Mesodermal cell (in vitro differentiated cells): ENCODE results near the gene GAB2.

ENCODE experiments used
- H3K27ac ChIP-seq: 2 replicates; pipeline ENCODE4 v1.7.0; 2013; ENCODE audit warnings: mild to moderate bottlenecking, low read depth, low read length, moderate library complexity; ENCODE audit not compliant: severe bottlenecking
- H3K36me3 ChIP-seq: 2 replicates; pipeline ENCODE4 v1.7.1; 2013; ENCODE audit warnings: mild to moderate bottlenecking, low read length, moderate library complexity; ENCODE audit not compliant: control insufficient read depth, insufficient read depth
- H3K4me1 ChIP-seq: one replicate; pipeline ENCODE4 v1.7.1; 2013; ENCODE audit warnings: mild to moderate bottlenecking, low read length; ENCODE audit not compliant: insufficient read depth, control insufficient read depth, poor library complexity, severe bottlenecking
- H3K4me3 ChIP-seq: 2 replicates; pipeline ENCODE4 v1.7.0; 2013; ENCODE audit warnings: low read length, control low read depth, mild to moderate bottlenecking; ENCODE audit not compliant: insufficient read depth, poor library complexity, severe bottlenecking; ENCODE audit errors: extremely low read depth
- H3K9me3 ChIP-seq: 2 replicates; pipeline ENCODE4 v1.7.1; 2013; ENCODE audit warnings: mild to moderate bottlenecking, low read length, moderate library complexity; ENCODE audit not compliant: control insufficient read depth
- WGBS, 2 experiments: methylation state at CpG; one replicate each; pipeline ENCODE4 v1.1.5; 2013; ENCODE audit warnings: missing lambda C conversion rate in 2 of 2; ENCODE audit not compliant: insufficient coverage in 2 of 2; 5-methylcytosine and 5-hydroxymethylcytosine counted together

The GAB2 gene

GRCh38 chr11:78313898-78314297, 103.7 kb downstream of the GAB2 start:
- H3K9me3 ChIP-seq, result peaks cover 3% of the 10 kb centered on the region
- H3K27ac ChIP-seq, result no peak overlapping the region
- no peaks in the 10 kb centered on the region for H3K36me3 ChIP-seq
- 100% methylated on average over 1 of the region's 2 CpGs for WGBS, 2 experiments
- H3K4me1 ChIP-seq, result peaks cover 15% of the 10 kb centered on the region
- no peak overlapping the region for H3K4me3 ChIP-seq

GRCh38 chr11:78313181-78313795, 104.3 kb downstream of the GAB2 start:
- Histone ChIP-seq H3K4me1 (peaks cover 8% of the 10 kb centered on the region), H3K9me3 (peaks cover 3% of the 10 kb centered on the region), H3K4me3 (no peak overlapping the region), H3K27ac (no peak overlapping the region), H3K36me3 (no peaks in the 10 kb centered on the region)
- WGBS, 2 experiments, result 100% methylated on average over 2 of the region's 2 CpGs

- H3K9me3 ChIP-seq, result peaks cover 3% of the 10 kb centered on the region
- H3K27ac ChIP-seq, result no peak overlapping the region
- H3K4me3 ChIP-seq, result no peak overlapping the region
- H3K36me3 ChIP-seq, result no peaks in the 10 kb centered on the region
- H3K4me1 ChIP-seq, result peaks cover 8% of the 10 kb centered on the region
- WGBS, 2 experiments, result 100% methylated on average over 1 of the region's 4 CpGs; no CpG with 5 or more reads in 1 of the 2 experiments
These were observed 104.9 kb downstream of the GAB2 start for GRCh38 chr11:78312712-78313111.

- no peak overlapping the region for H3K27ac ChIP-seq
- 93 to 100% methylated on average over 5 of the region's 5 CpGs for WGBS, 2 experiments
- peaks cover 8% of the 10 kb centered on the region for H3K4me1 ChIP-seq
- peaks cover 1% of the 10 kb centered on the region for H3K9me3 ChIP-seq
- no peak overlapping the region for H3K4me3 ChIP-seq
- no peaks in the 10 kb centered on the region for H3K36me3 ChIP-seq
These were observed 105.8 kb downstream of the GAB2 start for GRCh38 chr11:78311702-78312371.

GRCh38 chr11:78310500-78310909, 107.1 kb downstream of the GAB2 start:
- WGBS, 2 experiments, result 90 to 100% methylated on average over 5 of the region's 6 CpGs
- H3K4me3 ChIP-seq, result no peak overlapping the region
- H3K27ac ChIP-seq, result no peak overlapping the region

GRCh38 chr11:78304201-78304600, 113.4 kb downstream of the GAB2 start:
- WGBS, 2 experiments, result no CpG with 5 or more reads among the region's 2 CpGs
- Histone ChIP-seq H3K9me3 (no peaks in the 10 kb centered on the region), H3K27ac (no peak overlapping the region), H3K4me3 (no peak overlapping the region), H3K36me3 (no peaks in the 10 kb centered on the region), H3K4me1 (peaks cover 2% of the 10 kb centered on the region)

More at GRCh38 chr11:78310500-78310909, 107.1 kb downstream of the GAB2 start:
- H3K4me1 ChIP-seq, result peaks cover 7% of the 10 kb centered on the region
- H3K9me3 ChIP-seq, result no peaks in the 10 kb centered on the region
- H3K36me3 ChIP-seq, result no peaks in the 10 kb centered on the region

- no peak overlapping the region for H3K27ac ChIP-seq
- H3K4me1 ChIP-seq, result peaks cover 4% of the 10 kb centered on the region
- H3K9me3 ChIP-seq, result no peaks in the 10 kb centered on the region
- 76% methylated on average over 2 of the region's 5 CpGs; no CpG with 5 or more reads in 1 of the 2 experiments for WGBS, 2 experiments
- no peak overlapping the region for H3K4me3 ChIP-seq
- no peaks in the 10 kb centered on the region for H3K36me3 ChIP-seq
These were observed 117.3 kb downstream of the GAB2 start for GRCh38 chr11:78300108-78300839.

- Histone ChIP-seq H3K27ac (no peak overlapping the region), H3K4me3 (no peak overlapping the region), H3K4me1 (peaks cover 4% of the 10 kb centered on the region), H3K36me3 (no peaks in the 10 kb centered on the region), H3K9me3 (no peaks in the 10 kb centered on the region)
- 100% methylated on average over 1 of the region's 2 CpGs for WGBS, 2 experiments
These were observed 118.5 kb downstream of the GAB2 start for GRCh38 chr11:78299000-78299710.

GRCh38 chr11:78298291-78298771, 119.3 kb downstream of the GAB2 start:
- WGBS, 2 experiments, result 86 to 100% methylated on average over 1 of the region's 1 CpG
- Histone ChIP-seq H3K4me3 (no peak overlapping the region), H3K27ac (no peak overlapping the region), H3K36me3 (no peaks in the 10 kb centered on the region), H3K4me1 (peaks cover 4% of the 10 kb centered on the region), H3K9me3 (no peaks in the 10 kb centered on the region)
